ENCODE results near the gene CALCOCO2.

- TF ChIP-seq CTCF (IDR thresholded peaks at IDR 0.05) (no peak), POLR2A (IDR thresholded peaks at IDR 0.05) (no peak)
These were observed 52.3 kb downstream of the CALCOCO2 start for GRCh38 chr17:48883171-48883570.
